ENCODE measurements around the gene NYNRIN.

- no peak for TF ChIP-seq CTCF (IDR thresholded peaks at IDR 0.05)
- no peak for TF ChIP-seq POLR2A (IDR thresholded peaks at IDR 0.05)
These were observed 15.3 kb downstream of the NYNRIN start for GRCh38 chr14:24414077-24414476.
